Ectodermal cell (in vitro differentiated cells): ENCODE data around the gene SIRT2.

ENCODE experiments used
- H3K27ac ChIP-seq: 2 replicates; pipeline ENCODE4 v1.7.0; 2013; ENCODE audit warnings: mild to moderate bottlenecking, low read depth, low read length; ENCODE audit not compliant: insufficient read depth, poor library complexity, severe bottlenecking
- H3K27me3 ChIP-seq: 2 replicates; pipeline ENCODE4 v1.7.0; 2013; ENCODE audit warnings: mild to moderate bottlenecking, low read length; ENCODE audit not compliant: insufficient read depth, control insufficient read depth, poor library complexity, severe bottlenecking
- H3K36me3 ChIP-seq: one replicate; pipeline ENCODE4 v1.7.0; 2013; ENCODE audit warnings: low read length; ENCODE audit not compliant: control insufficient read depth, insufficient read depth
- H3K4me1 ChIP-seq: one replicate; pipeline ENCODE4 v1.7.0; 2013; ENCODE audit warnings: low read length; ENCODE audit not compliant: control insufficient read depth, insufficient read depth
- H3K4me3 ChIP-seq: 2 replicates; pipeline ENCODE4 v1.7.0; 2013; ENCODE audit warnings: low read depth, low read length, control low read depth; ENCODE audit not compliant: insufficient read depth
- H3K9me3 ChIP-seq: 2 replicates; pipeline ENCODE4 v1.7.0; 2013; ENCODE audit warnings: mild to moderate bottlenecking, low read length, moderate library complexity; ENCODE audit not compliant: control insufficient read depth
- WGBS, 2 experiments: methylation state at CpG; one replicate each; pipeline ENCODE4 v1.1.7; 2013; ENCODE audit warnings: missing lambda C conversion rate in 2 of 2; 5-methylcytosine and 5-hydroxymethylcytosine counted together

Gene SIRT2

DNA sequence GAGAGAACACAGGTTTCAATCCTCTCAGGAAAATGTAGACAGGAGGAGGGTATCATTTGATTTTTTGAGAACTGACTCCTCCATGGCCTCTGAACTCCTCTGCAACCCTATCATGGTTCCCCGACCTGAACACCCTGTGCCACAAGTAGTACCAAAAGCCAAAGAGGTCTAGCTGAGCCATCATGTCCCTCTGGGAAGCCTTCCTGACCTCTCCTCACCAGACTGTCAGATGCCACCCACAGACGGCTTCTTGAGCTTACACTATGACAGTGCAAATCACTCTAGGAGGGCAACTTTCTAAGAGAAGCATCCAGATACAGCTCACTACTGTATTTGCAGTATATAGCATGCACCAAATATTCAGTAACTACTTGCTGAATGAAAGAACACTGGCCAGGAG, 53.3 kb downstream of the SIRT2 start:
- Histone ChIP-seq H3K27ac (no peak overlapping the region), H3K4me3 (no peak overlapping the region), H3K27me3 (no peaks in the 10 kb centered on the region), H3K36me3 (peaks cover 66% of the 10 kb centered on the region), H3K9me3 (no peaks in the 10 kb centered on the region), H3K4me1 (peaks cover 10% of the 10 kb centered on the region)
- 95 to 96% methylated on average over 2 of the region's 2 CpGs for WGBS, 2 experiments

DNA sequence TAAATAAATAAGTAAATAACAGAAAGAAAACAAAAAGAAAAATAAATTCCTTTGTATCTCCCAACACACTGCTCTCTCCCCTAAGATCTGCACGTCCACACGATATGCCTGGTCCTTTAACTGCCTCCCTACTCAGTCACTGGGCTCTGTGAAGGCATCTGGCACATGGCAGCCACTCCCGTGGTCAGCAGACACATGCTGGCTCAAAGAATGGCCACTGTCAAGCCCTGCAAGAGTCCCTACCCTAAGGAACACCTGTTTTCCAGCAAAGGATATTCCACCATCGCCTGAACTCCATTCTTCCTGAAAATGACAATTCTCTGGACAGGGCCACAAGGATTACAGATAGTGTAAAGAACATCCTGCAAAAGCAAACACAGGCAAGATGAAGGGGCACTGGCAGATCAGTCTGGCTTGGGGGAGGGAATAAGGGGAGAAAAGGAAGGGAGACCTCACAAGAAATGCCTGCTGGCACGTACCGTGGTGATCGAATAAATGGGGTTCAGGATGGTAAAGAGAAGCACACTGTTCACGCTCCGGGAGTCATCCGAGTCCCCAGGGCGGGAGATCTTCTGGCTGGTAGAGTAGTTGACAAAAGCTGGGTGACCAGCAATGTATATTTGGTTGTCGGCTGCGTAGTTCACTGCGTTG, 53.9 kb downstream of the SIRT2 start:
- no peak overlapping the region for H3K27ac ChIP-seq
- H3K4me3 ChIP-seq = no peak overlapping the region
- H3K36me3 ChIP-seq = peaks cover 72% of the 10 kb centered on the region
- no peaks in the 10 kb centered on the region for H3K9me3 ChIP-seq
- H3K4me1 ChIP-seq = peaks cover 5% of the 10 kb centered on the region
- 95 to 96% methylated on average over 14 of the region's 14 CpGs for WGBS, 2 experiments
- H3K27me3 ChIP-seq = no peaks in the 10 kb centered on the region

- peaks cover 83% of the 10 kb centered on the region for H3K36me3 ChIP-seq
- peaks cover 5% of the 10 kb centered on the region for H3K4me1 ChIP-seq
- H3K27me3 ChIP-seq = no peaks in the 10 kb centered on the region
- no peak overlapping the region for H3K27ac ChIP-seq
- WGBS, 2 experiments = 96% methylated on average over 11 of the region's 11 CpGs
- H3K9me3 ChIP-seq = no peaks in the 10 kb centered on the region
- H3K4me3 ChIP-seq = no peak overlapping the region
Observed at GRCh38 chr19:38844093-38844686, 55.2 kb downstream of the SIRT2 start.

GRCh38 chr19:38843175-38843758, 56.2 kb downstream of the SIRT2 start:
- H3K27ac ChIP-seq = no peak overlapping the region
- whole genome bisulfite sequencing, 2 experiments = 95 to 98% methylated on average over 9 of the region's 9 CpGs
- no peak overlapping the region for H3K4me3 ChIP-seq
- H3K36me3 ChIP-seq = peaks cover 92% of the 10 kb centered on the region
- no peaks in the 10 kb centered on the region for H3K27me3 ChIP-seq
- no peaks in the 10 kb centered on the region for H3K9me3 ChIP-seq
- peaks cover 5% of the 10 kb centered on the region for H3K4me1 ChIP-seq

GRCh38 chr19:38842439-38843174, 56.8 kb downstream of the SIRT2 start:
- H3K36me3 ChIP-seq = peaks cover 97% of the 10 kb centered on the region
- H3K27ac ChIP-seq = no peak overlapping the region
- 95 to 96% methylated on average over 17 of the region's 17 CpGs for WGBS, 2 experiments
- H3K9me3 ChIP-seq = no peaks in the 10 kb centered on the region
- no peaks in the 10 kb centered on the region for H3K27me3 ChIP-seq
- H3K4me1 ChIP-seq = peaks cover 2% of the 10 kb centered on the region
- H3K4me3 ChIP-seq = no peak overlapping the region

DNA sequence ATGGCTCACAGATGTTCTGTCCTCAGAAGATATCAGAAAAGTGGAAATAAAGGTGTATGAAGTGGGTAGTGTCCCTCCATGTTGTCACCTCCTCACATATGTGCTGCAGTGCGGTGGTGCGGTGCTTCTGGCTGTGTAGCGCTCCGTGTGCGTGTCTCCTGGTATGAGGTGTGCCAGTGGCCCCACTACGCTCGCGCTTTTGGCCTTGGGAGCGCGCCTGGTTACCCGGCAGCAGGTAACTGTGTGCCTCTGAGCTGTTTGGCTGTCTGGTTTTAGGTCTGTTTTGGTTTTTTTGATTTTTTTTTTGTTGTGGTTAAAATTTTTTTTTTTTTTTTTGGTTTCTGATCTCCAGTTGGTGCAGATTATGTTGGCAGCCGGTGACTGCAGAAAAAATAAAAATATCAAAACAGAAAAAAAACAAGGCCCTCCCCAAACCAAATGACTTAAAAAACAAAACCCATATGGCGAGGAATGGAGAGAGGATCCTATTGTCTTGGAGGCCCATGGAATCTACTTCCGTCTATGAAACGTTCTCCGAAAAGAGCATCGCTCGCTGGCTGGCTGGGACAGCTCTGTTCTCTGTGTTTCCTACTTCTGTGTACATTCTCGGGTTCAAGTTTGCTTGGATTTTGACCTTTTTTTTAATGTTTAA, 57.5 kb downstream of the SIRT2 start:
- WGBS, 2 experiments = 97% methylated on average over 18 to 19 of the region's 19 CpGs
- Histone ChIP-seq H3K4me3 (no peak overlapping the region), H3K4me1 (no peaks in the 10 kb centered on the region), H3K27me3 (no peaks in the 10 kb centered on the region), H3K36me3 (peaks cover 97% of the 10 kb centered on the region), H3K9me3 (no peaks in the 10 kb centered on the region), H3K27ac (no peak overlapping the region)

DNA sequence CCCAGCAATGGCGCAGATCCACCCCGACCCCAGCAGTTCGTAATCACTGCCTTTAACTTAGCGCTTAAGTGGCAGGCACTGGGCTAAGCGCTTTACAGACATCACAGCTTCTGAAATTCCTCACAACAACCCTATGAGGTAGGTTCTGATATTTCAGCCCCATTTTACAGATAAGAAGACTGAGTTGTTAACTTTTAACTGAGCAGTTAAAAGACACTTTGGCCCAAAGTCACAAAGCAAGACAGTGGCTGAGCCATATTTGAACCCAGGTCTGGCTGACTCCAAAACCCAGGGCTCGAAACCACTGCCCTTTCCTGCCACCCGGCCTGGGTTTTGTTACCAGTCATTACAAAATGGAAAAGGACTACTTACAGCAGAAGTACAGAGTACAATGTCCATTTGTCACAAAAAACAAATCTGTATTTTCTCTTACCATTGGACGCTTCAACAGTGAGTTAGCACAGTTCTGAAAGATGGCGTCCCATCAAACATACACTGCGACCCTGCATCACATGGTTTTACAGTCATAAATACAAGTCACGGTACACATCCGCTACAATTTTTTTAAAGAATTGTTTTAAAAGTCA, 58.1 kb downstream of the SIRT2 start:
- Histone ChIP-seq H3K4me3 (no peak overlapping the region), H3K36me3 (peaks cover 96% of the 10 kb centered on the region), H3K27ac (no peak overlapping the region), H3K9me3 (no peaks in the 10 kb centered on the region), H3K27me3 (no peaks in the 10 kb centered on the region), H3K4me1 (no peaks in the 10 kb centered on the region)
- WGBS, 2 experiments = 97 to 98% methylated on average over 12 of the region's 12 CpGs

- no peak overlapping the region for H3K27ac ChIP-seq
- peaks cover 93% of the 10 kb centered on the region for H3K36me3 ChIP-seq
- no peaks in the 10 kb centered on the region for H3K4me1 ChIP-seq
- no peak overlapping the region for H3K4me3 ChIP-seq
- WGBS, 2 experiments = 93 to 98% methylated on average over 5 of the region's 5 CpGs
- H3K27me3 ChIP-seq = no peaks in the 10 kb centered on the region
- no peaks in the 10 kb centered on the region for H3K9me3 ChIP-seq
Observed at GRCh38 chr19:38840583-38840968, 58.8 kb downstream of the SIRT2 start.

DNA sequence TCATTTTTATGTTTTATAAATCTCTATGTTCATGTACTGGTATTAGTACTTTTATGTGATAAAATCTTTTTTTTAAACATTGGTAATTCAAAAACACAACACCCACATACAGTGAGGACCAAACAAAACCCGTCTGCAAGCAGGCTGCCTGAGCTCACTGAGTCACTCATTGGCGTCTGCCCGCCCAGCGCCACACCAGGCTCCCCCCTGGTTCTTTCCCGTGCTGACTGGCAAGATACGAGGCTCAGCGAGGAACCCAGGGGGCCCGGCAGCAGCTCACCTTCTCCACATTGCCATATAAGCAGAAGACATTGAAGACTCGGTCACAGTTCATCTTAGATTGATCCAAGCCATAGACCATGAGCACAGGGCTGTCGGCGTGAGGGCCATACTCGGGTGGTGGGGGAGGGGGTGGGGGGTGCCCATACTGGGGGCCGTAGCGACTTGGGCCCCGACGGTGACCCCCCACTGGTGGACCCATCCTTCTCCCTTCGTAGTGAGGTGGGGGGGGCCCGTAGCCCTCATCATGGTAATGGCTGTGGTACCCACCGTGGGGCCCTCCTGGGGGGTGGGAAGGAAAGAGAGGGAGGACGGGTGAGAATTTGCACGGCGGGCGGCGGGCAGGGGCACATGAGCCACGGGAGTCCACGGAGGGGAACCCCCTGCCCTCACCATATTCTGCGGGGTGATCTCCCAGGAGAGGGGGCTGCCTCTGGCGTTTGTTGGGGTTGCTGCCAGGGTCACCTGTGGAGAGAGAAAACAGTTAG, 59.4 kb downstream of the SIRT2 start:
- Histone ChIP-seq H3K27me3 (no peaks in the 10 kb centered on the region), H3K27ac (no peak overlapping the region), H3K4me3 (no peak overlapping the region), H3K9me3 (no peaks in the 10 kb centered on the region), H3K4me1 (no peaks in the 10 kb centered on the region), H3K36me3 (peaks cover 88% of the 10 kb centered on the region)
- 94% methylated on average over 28 of the region's 28 CpGs for WGBS, 2 experiments
